ENCODE measurements around the gene SYT15. TPM values are rescaled to one million over a fixed set of nuclear protein-coding genes. Genes with fewer than 3 reads are reported as not detected.

SYT15 gene
- total and polyA plus RNA-seq, 2 donors (not counting 3 experiments of a cell fraction or from before 2014, with no cell fraction given), result 0.50 to 0.75 TPM

DNA sequence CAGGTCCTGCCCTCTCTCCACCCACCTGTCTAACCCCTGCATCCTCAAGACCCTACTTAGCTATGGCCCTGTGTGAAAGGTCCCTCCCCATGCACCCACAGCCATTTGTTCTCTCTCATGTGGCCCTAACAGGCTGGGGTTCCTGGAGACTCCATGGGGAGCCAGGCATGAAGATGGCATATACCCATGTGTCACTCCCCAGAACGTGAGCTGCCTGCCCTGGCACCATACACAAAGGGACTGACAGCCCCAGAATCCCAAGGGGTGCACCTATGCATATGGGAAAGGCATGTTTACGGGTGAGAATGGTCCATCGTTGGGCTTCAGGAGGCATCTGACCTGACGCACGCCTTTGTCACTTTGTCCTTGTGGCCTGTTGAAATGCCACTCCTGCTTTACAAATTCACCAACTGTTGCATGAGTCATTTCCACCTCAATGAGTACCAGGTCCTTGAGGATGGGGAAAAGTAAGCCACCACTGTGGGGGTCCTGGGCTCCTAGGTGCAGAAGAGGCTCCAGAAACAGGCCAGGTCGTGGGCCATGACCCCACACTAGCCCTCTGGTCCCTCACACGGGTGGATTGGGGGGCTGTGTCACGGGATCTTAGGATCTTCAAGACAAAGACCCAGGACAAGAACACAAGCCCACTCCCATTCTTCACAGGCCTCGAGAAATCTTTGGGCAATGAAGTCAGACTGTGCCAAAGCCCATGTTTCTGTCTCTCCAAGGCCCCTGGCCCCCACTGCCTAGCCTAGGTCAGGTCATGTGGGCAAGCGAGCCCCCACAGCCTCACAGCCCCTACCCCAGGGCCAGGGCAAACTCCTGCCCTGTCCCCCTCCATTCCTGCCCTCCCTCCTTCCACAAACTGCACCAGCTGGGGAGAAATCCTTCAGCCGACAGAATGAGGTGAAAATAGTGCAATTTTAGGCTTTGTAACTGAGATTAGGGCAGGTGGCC lies 31.1 kb upstream of the SYT15 start:
- BruUV-seq (replicated peaks), result no TSS peak
- no peaks in the 10 kb centered on the region for H3K27me3 ChIP-seq (ENCODE audit: control insufficient read depth in 2 of 2, insufficient read depth in 2 of 2, low read length in 2 of 2)
- no peak overlapping the region for H3K4me3 ChIP-seq (replicated peaks in 1 of 3; ENCODE audit: insufficient read depth in 1 of 3, low read depth in 1 of 3, low read length in 3 of 3)
- ChIA-PET CTCF (no interaction called here), POLR2A (no interaction called here)
- no peak overlapping the region for H3K9ac ChIP-seq (replicated peaks; ENCODE audit: extremely low read depth, insufficient read depth, low read length)
- H3K4me1 ChIP-seq (ENCODE audit: control insufficient read depth, extremely low read depth, insufficient read depth, low read length), result no peaks in the 10 kb centered on the region
- H3K36me3 ChIP-seq (ENCODE audit: control insufficient read depth in 2 of 2, extremely low read depth in 1 of 2, insufficient read depth in 2 of 2, low read length in 2 of 2), result no peaks in the 10 kb centered on the region
- no peak overlapping the region for H3K4me2 ChIP-seq (ENCODE audit: insufficient read depth, low read length)
- TF ChIP-seq, protein P1, sequence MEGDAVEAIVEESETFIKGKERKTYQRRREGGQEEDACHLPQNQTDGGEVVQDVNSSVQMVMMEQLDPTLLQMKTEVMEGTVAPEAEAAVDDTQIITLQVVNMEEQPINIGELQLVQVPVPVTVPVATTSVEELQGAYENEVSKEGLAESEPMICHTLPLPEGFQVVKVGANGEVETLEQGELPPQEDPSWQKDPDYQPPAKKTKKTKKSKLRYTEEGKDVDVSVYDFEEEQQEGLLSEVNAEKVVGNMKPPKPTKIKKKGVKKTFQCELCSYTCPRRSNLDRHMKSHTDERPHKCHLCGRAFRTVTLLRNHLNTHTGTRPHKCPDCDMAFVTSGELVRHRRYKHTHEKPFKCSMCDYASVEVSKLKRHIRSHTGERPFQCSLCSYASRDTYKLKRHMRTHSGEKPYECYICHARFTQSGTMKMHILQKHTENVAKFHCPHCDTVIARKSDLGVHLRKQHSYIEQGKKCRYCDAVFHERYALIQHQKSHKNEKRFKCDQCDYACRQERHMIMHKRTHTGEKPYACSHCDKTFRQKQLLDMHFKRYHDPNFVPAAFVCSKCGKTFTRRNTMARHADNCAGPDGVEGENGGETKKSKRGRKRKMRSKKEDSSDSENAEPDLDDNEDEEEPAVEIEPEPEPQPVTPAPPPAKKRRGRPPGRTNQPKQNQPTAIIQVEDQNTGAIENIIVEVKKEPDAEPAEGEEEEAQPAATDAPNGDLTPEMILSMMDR (IDR thresholded peaks at IDR 0.05; ENCODE audit: extremely low read depth in 1 of 2, insufficient read depth in 1 of 2, low read depth in 1 of 2, low read length in 2 of 2), result no peak
- no peak for TF ChIP-seq GATA2 (IDR thresholded peaks at IDR 0.05; ENCODE audit: insufficient read depth, insufficient read length, low read depth, low read length)
- TF ChIP-seq POLR2A (IDR thresholded peaks at IDR 0.05; ENCODE audit: low read depth, low read length), result no peak
- TF ChIP-seq JUN (IDR thresholded peaks at IDR 0.05; ENCODE audit: borderline replicate concordance, insufficient read depth, insufficient read length, low read depth), result no peak
- TF ChIP-seq EZH2 (IDR thresholded peaks at IDR 0.05; ENCODE audit: borderline replicate concordance, low read depth, low read length, severe bottlenecking), result no peak
- TF ChIP-seq FOS (IDR thresholded peaks at IDR 0.05; ENCODE audit: borderline replicate concordance, insufficient read depth, low read length), result no peak
- TF ChIP-seq MYC (IDR thresholded peaks at IDR 0.05; ENCODE audit: low read depth, low read length), result no peak
- TF ChIP-seq, protein P2, sequence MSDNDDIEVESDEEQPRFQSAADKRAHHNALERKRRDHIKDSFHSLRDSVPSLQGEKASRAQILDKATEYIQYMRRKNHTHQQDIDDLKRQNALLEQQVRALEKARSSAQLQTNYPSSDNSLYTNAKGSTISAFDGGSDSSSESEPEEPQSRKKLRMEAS (IDR thresholded peaks at IDR 0.05; ENCODE audit: insufficient read depth, insufficient read length), result no peak
- TF ChIP-seq POLR2AphosphoS5 (IDR thresholded peaks at IDR 0.05; ENCODE audit: insufficient read depth, low read depth, low read length), result no peak
- no peak overlapping the region for H3K27ac ChIP-seq (ENCODE audit: insufficient read depth, low read depth, low read length)
- no peaks in the 10 kb centered on the region for H3K9me3 ChIP-seq (replicated peaks; ENCODE audit: control insufficient read depth, insufficient read depth, low read length)
- dilution Hi-C loops (cut with MboI; ENCODE audit: extremely low pct_ligation_motif_present, low sequenced_read_pairs) (no loop called here), intact Hi-C loops (cut with micrococcal nuclease) (no loop called here)
- H3K9me1 ChIP-seq (replicated peaks; ENCODE audit: control insufficient read depth, extremely low read depth, insufficient read depth, low read length), result no peaks in the 10 kb centered on the region
- DNase-seq (ENCODE audit: low read depth, low spot score), result no peak
- H3K79me2 ChIP-seq (ENCODE audit: control insufficient read depth, insufficient read depth, low read length), result no peaks in the 10 kb centered on the region
- FAIRE-seq, result no peak
- no peaks in the 10 kb centered on the region for H4K20me1 ChIP-seq (replicated peaks; ENCODE audit: control insufficient read depth, extremely low read depth, insufficient read depth, low read length)
- no peak overlapping the region for H2AFZ ChIP-seq (ENCODE audit: low read depth, low read length)
